NCI-H526 treated with DMSO at 0.1 percent for 48 hours (cell line): Measurements from ENCODE around the gene ERGIC1.

Source experiments
- DNase-seq: peaks from one replicate; lab custom pipeline; 2025; lab: John Stamatoyannopoulos, UW

ERGIC1 gene

DNA sequence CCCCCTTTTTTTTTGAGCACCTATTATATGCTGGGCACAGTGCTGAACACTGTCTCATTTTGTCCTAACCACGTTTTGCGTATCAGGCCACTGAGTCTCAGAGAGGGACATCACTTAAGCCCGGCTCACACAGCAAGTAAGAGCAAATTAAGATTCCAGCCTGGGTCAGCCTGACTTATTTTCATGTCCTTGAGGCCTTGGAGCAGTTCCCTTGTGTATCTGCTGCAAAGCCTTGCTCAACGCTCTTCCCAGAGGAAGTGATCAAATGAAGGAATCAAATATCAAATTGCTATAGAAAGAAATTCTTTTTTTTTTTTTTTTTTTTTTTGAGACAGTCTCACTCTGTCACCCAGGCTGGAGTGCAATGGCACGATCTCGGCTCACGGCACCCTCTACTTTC is 30.7 kb downstream of the ERGIC1 start:
- DNase-seq: no peak

DNA sequence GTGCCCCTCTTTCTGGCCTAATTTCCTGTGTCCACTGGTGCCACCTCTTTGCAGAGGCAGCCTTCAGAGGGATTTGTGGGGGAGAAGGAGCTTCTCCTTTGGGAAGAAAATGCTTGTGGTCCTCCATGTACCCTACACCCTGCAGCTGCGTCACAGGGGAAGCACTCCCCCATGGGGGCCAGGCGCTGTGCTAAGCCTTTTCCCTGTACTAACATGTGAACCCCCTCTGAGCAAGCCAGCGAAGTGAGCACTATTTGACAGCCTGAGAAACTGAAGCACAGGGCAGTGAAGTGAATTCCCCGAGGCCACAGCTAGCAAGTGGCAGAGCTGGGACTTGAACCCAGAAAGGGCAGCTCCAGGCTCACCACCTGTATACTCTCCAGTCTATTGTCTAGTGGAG is 32.3 kb downstream of the ERGIC1 start:
- DNase-seq: no peak

GRCh38 chr5:172866802-172867748 is 33.0 kb downstream of the ERGIC1 start:
- no peak for DNase-seq

- DNase-seq: no peak
These were observed 33.8 kb downstream of the ERGIC1 start for GRCh38 chr5:172867761-172868435.

DNA sequence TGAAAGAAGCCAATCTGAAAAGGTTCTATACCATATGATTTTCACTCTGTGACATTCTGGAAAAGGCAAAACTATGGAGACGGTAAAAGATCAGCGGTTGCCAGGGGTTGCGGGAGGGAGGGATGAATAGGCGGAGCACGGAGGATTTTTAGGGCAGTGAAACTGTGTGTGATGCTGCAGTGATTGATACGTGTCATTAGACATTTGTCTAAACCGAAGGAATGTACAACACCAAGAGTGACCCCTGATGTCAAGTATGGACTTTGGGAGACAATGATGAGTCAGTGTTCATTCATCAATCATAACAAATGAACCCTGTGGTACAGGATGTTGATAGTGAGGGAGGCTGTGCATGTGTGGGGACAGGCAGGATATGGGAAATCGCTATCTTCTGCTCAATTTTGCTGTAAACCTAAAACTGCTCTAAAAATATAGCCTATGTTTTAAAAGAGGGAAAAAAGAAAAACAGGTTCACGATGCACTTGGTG is 34.4 kb downstream of the ERGIC1 start:
- no peak for DNase-seq

GRCh38 chr5:172868924-172869591 is 35.0 kb downstream of the ERGIC1 start:
- no peak for DNase-seq

DNA sequence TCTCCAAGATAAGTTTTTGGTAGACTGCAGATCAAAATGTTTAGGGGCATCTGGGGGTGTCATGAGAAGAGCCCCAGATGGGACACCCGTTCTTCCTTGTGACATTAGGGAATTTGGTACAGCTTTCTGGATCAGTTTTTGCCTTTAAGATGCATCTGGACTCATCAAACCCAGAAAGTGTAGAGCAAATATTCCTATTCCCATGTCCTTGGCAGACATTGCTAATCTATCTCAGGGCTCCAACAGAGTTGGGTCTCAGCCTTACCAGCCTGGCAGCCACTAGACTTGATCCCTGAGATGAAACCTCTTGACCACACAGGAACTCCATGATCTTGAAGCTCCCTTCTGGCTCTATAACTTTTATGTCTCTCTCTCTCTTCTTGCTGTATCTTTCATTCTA is 35.6 kb downstream of the ERGIC1 start:
- no peak for DNase-seq

DNA sequence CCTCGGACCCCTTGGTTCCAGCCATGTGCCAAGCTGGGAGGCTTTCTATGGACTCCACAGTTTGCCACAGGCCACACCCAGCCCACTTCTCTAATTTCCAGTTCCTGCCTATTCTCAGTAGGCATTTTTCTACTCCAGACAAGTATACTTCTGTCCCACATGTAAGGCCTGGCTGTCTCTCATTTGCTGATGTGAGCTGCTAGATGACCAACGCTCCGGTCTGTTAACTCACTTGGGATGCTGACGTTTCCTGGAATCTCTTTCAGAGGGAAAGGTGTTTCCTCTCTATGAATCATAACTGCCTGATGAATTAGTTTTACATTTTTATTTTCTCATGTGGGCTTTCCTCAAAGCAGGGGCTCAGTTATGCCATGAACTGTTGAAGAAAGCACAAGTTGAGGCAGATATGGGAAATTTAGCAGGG is 36.3 kb downstream of the ERGIC1 start:
- no peak for DNase-seq

DNA sequence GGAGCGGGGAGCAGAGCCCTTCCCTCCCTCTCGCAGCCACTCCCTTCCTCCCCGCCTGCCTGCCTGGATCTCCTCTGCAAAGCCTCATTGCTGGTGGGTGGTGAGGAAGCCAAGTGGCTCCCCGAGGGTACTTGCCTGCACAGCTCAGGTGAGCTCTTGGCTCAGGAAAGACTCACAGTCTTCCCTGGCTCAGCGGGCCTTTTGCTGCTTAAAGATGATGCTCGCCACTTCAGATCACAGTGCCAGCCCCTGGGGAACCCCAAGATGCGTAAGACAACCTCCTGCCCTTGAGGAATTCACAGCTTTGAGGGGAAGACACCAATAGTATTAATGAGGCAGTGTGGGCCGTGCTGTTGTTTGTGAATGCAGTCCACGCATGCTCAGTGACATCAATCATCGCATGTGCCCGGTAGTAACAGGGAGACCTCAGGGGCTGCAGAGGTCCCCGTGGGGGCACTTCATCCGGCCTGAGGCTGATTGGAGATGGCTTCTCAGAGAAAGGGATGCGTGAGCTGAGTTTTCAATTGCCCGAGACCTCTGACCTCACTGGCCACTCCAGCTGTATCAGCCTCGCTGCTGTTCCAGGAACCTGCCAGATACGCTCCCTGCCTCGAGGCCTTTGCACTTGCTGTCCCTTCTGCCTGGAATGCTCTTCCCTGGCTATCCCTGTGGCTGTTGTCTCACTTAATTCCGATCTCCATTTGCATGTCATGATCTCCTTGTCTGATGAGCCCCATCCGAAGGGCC is 36.8 kb downstream of the ERGIC1 start:
- DNase-seq: no peak

DNA sequence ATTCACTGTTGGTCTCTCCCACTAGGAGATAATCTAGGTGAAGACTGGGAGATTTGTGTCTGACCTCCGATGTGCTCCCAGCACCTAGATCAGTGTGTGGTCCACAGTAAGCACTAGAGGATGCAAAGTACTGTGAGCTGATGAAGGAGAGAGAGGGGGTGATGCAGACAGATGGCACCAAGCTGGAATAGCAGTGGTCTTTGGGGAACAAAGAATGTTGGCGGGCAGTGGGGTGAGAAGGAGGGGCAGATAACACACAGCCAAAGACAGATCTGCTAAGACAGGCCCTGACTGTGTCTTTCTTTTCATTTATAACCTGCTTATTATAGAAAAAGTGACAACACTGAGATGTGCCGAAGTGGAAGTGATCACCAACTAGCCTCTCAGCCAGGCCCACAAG is 37.5 kb downstream of the ERGIC1 start:
- no peak for DNase-seq

DNA sequence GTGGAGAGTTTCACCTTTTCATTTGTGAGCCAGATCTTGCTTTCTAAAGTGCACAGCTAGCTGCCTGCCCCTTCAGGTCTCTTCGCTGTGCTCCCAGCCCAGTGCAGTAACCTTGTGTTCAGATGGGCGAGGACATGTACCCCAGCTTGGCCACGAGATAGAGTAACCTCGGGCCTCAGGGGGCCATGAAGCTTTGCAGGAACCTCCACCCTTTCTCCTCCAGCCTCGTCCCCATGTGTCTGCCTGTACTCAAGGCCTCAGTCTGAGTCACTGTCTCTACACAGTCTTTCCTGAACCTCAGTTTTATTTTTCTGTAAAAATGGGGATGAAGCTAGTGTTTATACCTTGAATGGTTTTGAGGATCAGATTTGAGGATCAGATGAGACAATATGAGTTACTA is 37.9 kb downstream of the ERGIC1 start:
- DNase-seq: no peak

GRCh38 chr5:172872997-172873491 is 39.0 kb downstream of the ERGIC1 start:
- no peak for DNase-seq

DNA sequence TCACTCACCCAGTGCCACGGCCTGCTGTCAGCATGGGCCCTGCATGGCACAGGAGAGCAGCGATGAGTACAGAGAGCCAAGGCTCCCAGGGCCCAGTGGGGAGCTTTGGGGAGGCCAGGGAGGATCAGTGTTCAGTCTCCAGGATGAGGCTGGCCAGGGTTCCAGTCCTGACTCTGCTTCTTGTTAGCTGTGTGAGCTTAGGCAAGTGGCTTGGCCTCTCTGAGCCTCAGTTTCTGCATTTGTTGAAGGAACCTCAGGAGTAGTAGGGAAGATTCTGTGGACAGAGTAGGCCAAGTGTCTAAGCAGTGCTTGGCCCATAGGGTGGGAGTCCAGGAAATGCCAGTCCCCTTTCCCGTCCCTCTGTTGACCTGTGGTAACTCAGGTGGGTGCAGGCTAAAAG is 39.5 kb downstream of the ERGIC1 start:
- no peak for DNase-seq

GRCh38 chr5:172874647-172875504 is 40.8 kb downstream of the ERGIC1 start:
- no peak for DNase-seq

DNA sequence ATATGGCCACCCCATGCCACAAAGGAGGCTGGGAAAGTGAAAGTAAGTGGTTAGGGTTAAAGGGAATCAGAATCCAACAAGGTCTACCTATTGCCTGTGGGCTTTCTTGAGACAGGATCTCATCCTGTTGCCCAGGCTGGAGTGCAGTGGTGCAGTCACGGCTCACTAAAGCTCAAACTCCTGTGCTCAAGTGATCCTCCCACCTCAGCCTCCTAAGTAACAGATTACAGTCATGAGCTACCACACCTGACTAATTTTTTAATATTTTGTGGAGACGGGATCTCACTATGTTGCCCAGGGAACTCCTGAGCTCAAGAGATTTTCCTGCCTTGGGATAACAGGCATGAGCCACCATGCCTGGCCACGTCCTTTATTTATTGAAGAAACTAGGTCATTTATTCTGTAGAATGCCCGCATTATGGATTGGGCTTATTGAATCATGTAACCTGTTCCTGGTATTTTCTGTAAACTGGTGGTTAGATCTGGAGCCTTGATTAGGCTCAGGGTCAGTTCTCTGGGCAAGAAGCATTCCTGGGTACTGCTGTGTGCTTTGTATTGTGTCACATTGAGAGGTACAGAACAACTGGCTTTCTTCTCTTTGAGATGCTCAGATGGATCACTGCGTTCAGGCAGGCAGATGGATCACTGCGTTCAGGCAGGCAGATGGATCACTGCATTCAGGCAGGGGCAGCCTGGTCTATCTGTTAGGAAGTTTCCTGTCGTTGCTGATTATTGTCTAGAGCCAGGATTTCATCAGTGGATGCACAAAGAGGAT is 41.6 kb downstream of the ERGIC1 start:
- DNase-seq: no peak

GRCh38 chr5:172876578-172876977 is 42.5 kb downstream of the ERGIC1 start:
- no peak for DNase-seq

- DNase-seq: no peak
These were observed 43.6 kb downstream of the ERGIC1 start for GRCh38 chr5:172877466-172878260.

DNA sequence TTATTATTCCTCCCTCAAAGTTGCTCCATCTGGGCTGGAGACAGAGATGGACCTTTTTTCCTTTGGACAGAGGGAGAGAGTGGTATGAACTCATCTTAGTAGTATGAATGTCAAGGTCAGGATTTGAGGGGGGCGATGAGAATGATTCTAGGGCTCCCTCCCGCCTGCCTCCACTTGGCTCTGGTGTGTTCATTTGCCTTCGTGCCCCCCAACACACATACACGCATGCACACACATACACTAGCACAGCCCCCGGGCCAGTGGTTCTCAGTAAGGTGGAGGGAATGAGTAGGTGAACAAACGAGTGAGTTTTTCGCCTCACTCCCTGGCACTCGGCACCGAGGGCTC is 44.5 kb downstream of the ERGIC1 start:
- no peak for DNase-seq
